GM19467 (cell line): ENCODE results near the gene GPC2.

Experiments used
- ATAC-seq: cut with Tn5 transposase; IDR thresholded peaks from one replicate; pipeline ENCODE4 v1.9.1; 2021; ENCODE audit warnings: mild to moderate bottlenecking, moderate library complexity; ENCODE audit not compliant: unreplicated experiment

GPC2 gene

GRCh38 chr7:100126239-100126930 lies 50.8 kb downstream of the GPC2 start:
- peak; percentile 5 for ATAC-seq

- no peak for ATAC-seq
Observed at GRCh38 chr7:100124301-100125230, 52.6 kb downstream of the GPC2 start.

- no peak for ATAC-seq
Observed at GRCh38 chr7:100122568-100122967, 54.6 kb downstream of the GPC2 start.

GRCh38 chr7:100122067-100122466 lies 55.1 kb downstream of the GPC2 start:
- no peak for ATAC-seq

GRCh38 chr7:100120733-100121036 lies 56.5 kb downstream of the GPC2 start:
- ATAC-seq, result no peak

- peak; percentile 21 for ATAC-seq
Observed at GRCh38 chr7:100119970-100120732, 57.0 kb downstream of the GPC2 start.
